GM21526 (cell line): ENCODE data around the gene GRIN3A.
A peak's percentile ranks its signal among the peaks of the same experiment; 100 is the strongest.

ENCODE experiments used
- ATAC-seq: cut with Tn5 transposase; IDR thresholded peaks from one replicate; pipeline ENCODE4 v1.9.1; 2021; ENCODE audit warnings: moderate library complexity; ENCODE audit not compliant: unreplicated experiment, low FRiP score

GRIN3A gene

GRCh38 chr9:101706261-101706798, 32.1 kb downstream of the GRIN3A start:
- ATAC-seq, result no peak

- peak; percentile 54 for ATAC-seq
Measured at GRCh38 chr9:101705135-101705661, 33.2 kb downstream of the GRIN3A start.

- ATAC-seq, result no peak
Measured at GRCh38 chr9:101702257-101702656, 36.2 kb downstream of the GRIN3A start.

GRCh38 chr9:101693546-101694336, 44.7 kb downstream of the GRIN3A start:
- ATAC-seq, result no peak

- no peak for ATAC-seq
Measured at GRCh38 chr9:101691657-101692056, 46.8 kb downstream of the GRIN3A start.

GRCh38 chr9:101689039-101689438, 49.4 kb downstream of the GRIN3A start:
- no peak for ATAC-seq

GRCh38 chr9:101684665-101685064, 53.8 kb downstream of the GRIN3A start:
- ATAC-seq, result no peak

- ATAC-seq, result no peak
Measured at GRCh38 chr9:101683236-101683635, 55.2 kb downstream of the GRIN3A start.

- no peak for ATAC-seq
Measured at GRCh38 chr9:101677861-101678260, 60.6 kb downstream of the GRIN3A start.

GRCh38 chr9:101675341-101675740, 63.1 kb downstream of the GRIN3A start:
- ATAC-seq, result no peak

GRCh38 chr9:101674165-101674564, 64.3 kb downstream of the GRIN3A start:
- ATAC-seq, result no peak

- no peak for ATAC-seq
Measured at GRCh38 chr9:101673642-101674041, 64.8 kb downstream of the GRIN3A start.

GRCh38 chr9:101671567-101671966, 66.9 kb downstream of the GRIN3A start:
- no peak for ATAC-seq

GRCh38 chr9:101668421-101668820, 70.0 kb downstream of the GRIN3A start:
- ATAC-seq, result no peak

GRCh38 chr9:101664453-101664852, 74.0 kb downstream of the GRIN3A start:
- ATAC-seq, result no peak

GRCh38 chr9:101652601-101653175, 85.8 kb downstream of the GRIN3A start:
- no peak for ATAC-seq

- peak; percentile 82 for ATAC-seq
Measured at GRCh38 chr9:101650142-101650541, 88.3 kb downstream of the GRIN3A start.

GRCh38 chr9:101648493-101648892, 90.0 kb downstream of the GRIN3A start:
- ATAC-seq, result no peak

GRCh38 chr9:101639785-101640665, 98.4 kb downstream of the GRIN3A start:
- ATAC-seq, result no peak

- ATAC-seq, result no peak
Measured at GRCh38 chr9:101639311-101639710, 99.1 kb downstream of the GRIN3A start.

- no peak for ATAC-seq
Measured at GRCh38 chr9:101636247-101636646, 102.2 kb downstream of the GRIN3A start.
